Trophoblast cell (in vitro differentiated cells and primary cell): ENCODE measurements around the gene TMEM221.

Source experiments
- DNase-seq, 2 donors: peaks; one replicate each; pipeline ENCODE4 v3.0.0-alpha.2; 2016
- H2AFZ ChIP-seq: 2 replicates; pipeline ENCODE4 v1.6.1; 2013; ENCODE audit warnings: low read length, moderate library complexity, mild to moderate bottlenecking; ENCODE audit not compliant: insufficient read depth, poor library complexity
- H2AK5ac ChIP-seq: 2 replicates; pipeline ENCODE4 v1.6.1; 2013; ENCODE audit warnings: mild to moderate bottlenecking, low read length
- H2BK120ac ChIP-seq: 2 replicates; pipeline ENCODE4 v1.6.1; 2013; ENCODE audit warnings: low read length, mild to moderate bottlenecking, moderate library complexity; ENCODE audit not compliant: insufficient read depth, poor library complexity
- H2BK12ac ChIP-seq: 2 replicates; pipeline ENCODE4 v1.6.1; 2013; ENCODE audit warnings: mild to moderate bottlenecking, low read length, moderate library complexity
- H2BK5ac ChIP-seq: 2 replicates; pipeline ENCODE4 v1.6.1; 2013; ENCODE audit warnings: low read length, low read depth, moderate library complexity, mild to moderate bottlenecking; ENCODE audit not compliant: poor library complexity
- H3K14ac ChIP-seq: 2 replicates; pipeline ENCODE4 v1.6.1; 2013; ENCODE audit warnings: mild to moderate bottlenecking, low read length
- H3K18ac ChIP-seq: 2 replicates; pipeline ENCODE4 v1.6.1; 2013; ENCODE audit warnings: mild to moderate bottlenecking, low read length
- H3K23ac ChIP-seq: 2 replicates; pipeline ENCODE4 v1.6.1; 2013; ENCODE audit warnings: low read length
- H3K27ac ChIP-seq: 2 replicates; pipeline ENCODE4 v1.5.1; 2013; ENCODE audit warnings: low read depth, mild to moderate bottlenecking, inconsistent platforms, low read length, moderate library complexity
- H3K27me3 ChIP-seq: 2 replicates; pipeline ENCODE4 v1.6.1; 2013; ENCODE audit warnings: inconsistent platforms, mild to moderate bottlenecking, low read length, moderate library complexity; ENCODE audit not compliant: insufficient read depth
- H3K36me3 ChIP-seq, 2 experiments: 1 replicate in 1 of 2; 2 replicates in 1 of 2; pipeline ENCODE4 v1.6.1; 2013; ENCODE audit warnings: low read length in 2 of 2, mild to moderate bottlenecking in 2 of 2, moderate library complexity in 1 of 2; ENCODE audit not compliant: insufficient read depth in 2 of 2, control insufficient read depth in 1 of 2
- H3K4ac ChIP-seq: 2 replicates; pipeline ENCODE4 v1.6.1; 2013; ENCODE audit warnings: low read depth, mild to moderate bottlenecking, low read length, moderate library complexity
- H3K4me1 ChIP-seq, 2 experiments: 1 replicate in 1 of 2; 2 replicates in 1 of 2; pipeline ENCODE4 v1.6.1; 2013; ENCODE audit warnings: low read length in 2 of 2, mild to moderate bottlenecking in 2 of 2, moderate library complexity in 1 of 2; ENCODE audit not compliant: insufficient read depth in 2 of 2, control insufficient read depth in 1 of 2
- H3K4me2 ChIP-seq: 2 replicates; pipeline ENCODE4 v1.6.1; 2013; ENCODE audit warnings: inconsistent platforms, mild to moderate bottlenecking, low read length, moderate library complexity
- H3K4me3 ChIP-seq: 2 replicates; pipeline ENCODE4 v1.5.1; 2013; ENCODE audit warnings: mild to moderate bottlenecking, low read depth, low read length, inconsistent platforms
- H3K79me1 ChIP-seq: one replicate; pipeline ENCODE4 v1.6.1; 2013; ENCODE audit warnings: low read length
- H3K79me2 ChIP-seq: 2 replicates; pipeline ENCODE4 v1.6.1; 2013; ENCODE audit warnings: low read length, mild to moderate bottlenecking; ENCODE audit not compliant: control insufficient read depth, insufficient read depth, poor library complexity
- H3K9ac ChIP-seq: 2 replicates; pipeline ENCODE4 v1.6.1; 2013; ENCODE audit warnings: mild to moderate bottlenecking, low read length
- H3K9me3 ChIP-seq: 2 replicates; pipeline ENCODE4 v1.6.1; 2013; ENCODE audit warnings: low read depth, mild to moderate bottlenecking, control low read depth, inconsistent platforms, low read length; ENCODE audit not compliant: insufficient read depth
- H4K12ac ChIP-seq: 2 replicates; pipeline ENCODE4 v1.6.1; 2013; ENCODE audit warnings: low read depth, mild to moderate bottlenecking, low read length, moderate library complexity
- H4K8ac ChIP-seq: 2 replicates; pipeline ENCODE4 v1.6.1; 2013; ENCODE audit warnings: low read depth, mild to moderate bottlenecking, low read length, moderate library complexity
- H4K91ac ChIP-seq: one replicate; pipeline ENCODE4 v1.6.1; 2013; ENCODE audit warnings: low read depth, mild to moderate bottlenecking, low read length, moderate library complexity
- WGBS: extraction: QIAGEN DNeasy Blood & Tissue Kit; methylation state at CpG from one replicate; pipeline ENCODE4 v1.1.7; 2013; ENCODE audit warnings: missing lambda C conversion rate; ENCODE audit not compliant: insufficient read length, insufficient coverage; ENCODE audit errors: extremely low coverage; 5-methylcytosine and 5-hydroxymethylcytosine counted together

TMEM221 gene

DNA sequence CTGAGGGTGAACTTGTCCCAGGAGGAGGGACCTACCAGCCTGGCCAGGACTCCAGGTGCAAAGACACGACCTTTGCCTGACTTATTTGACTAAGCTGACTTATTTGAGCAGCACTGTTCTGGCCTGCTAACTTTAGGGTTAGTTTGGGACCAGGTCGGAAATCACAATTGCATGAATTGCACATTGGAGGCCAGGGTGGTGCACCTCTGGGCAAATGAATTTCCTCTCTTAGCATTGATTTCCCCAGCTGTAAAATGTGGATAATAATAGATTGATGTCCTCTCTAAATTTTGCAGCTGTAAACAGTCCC, 41.6 kb downstream of the TMEM221 start:
- no peak overlapping the region for H2BK12ac ChIP-seq
- H2BK120ac ChIP-seq = no peak overlapping the region
- H3K4me3 ChIP-seq = no peak overlapping the region
- H3K9me3 ChIP-seq = peaks cover 3% of the 10 kb centered on the region
- H3K18ac ChIP-seq = no peak overlapping the region
- no peak overlapping the region for H2AK5ac ChIP-seq
- H3K4me1 ChIP-seq = peaks cover 13 to 14% of the 10 kb centered on the region in 2 experiments
- no peak overlapping the region for H4K8ac ChIP-seq
- no CpG with 5 or more reads among the region's 2 CpGs for WGBS
- no peak overlapping the region for H3K4ac ChIP-seq
- no peak overlapping the region for H3K9ac ChIP-seq
- no peaks in the 10 kb centered on the region for H3K79me1 ChIP-seq
- H3K23ac ChIP-seq = no peak overlapping the region
- DNase-seq = peak in 1 of 2 donors; percentile 18
- no peaks in the 10 kb centered on the region for H3K79me2 ChIP-seq
- no peaks in the 10 kb centered on the region for H3K27me3 ChIP-seq
- no peaks in the 10 kb centered on the region for H3K36me3 ChIP-seq
- H3K4me2 ChIP-seq = no peak overlapping the region
- no peak overlapping the region for H2BK5ac ChIP-seq
- no peak overlapping the region for H4K12ac ChIP-seq
- H3K27ac ChIP-seq = no peak overlapping the region
- no peak overlapping the region for H3K14ac ChIP-seq
- H2AFZ ChIP-seq = no peak overlapping the region
- no peak overlapping the region for H4K91ac ChIP-seq

DNA sequence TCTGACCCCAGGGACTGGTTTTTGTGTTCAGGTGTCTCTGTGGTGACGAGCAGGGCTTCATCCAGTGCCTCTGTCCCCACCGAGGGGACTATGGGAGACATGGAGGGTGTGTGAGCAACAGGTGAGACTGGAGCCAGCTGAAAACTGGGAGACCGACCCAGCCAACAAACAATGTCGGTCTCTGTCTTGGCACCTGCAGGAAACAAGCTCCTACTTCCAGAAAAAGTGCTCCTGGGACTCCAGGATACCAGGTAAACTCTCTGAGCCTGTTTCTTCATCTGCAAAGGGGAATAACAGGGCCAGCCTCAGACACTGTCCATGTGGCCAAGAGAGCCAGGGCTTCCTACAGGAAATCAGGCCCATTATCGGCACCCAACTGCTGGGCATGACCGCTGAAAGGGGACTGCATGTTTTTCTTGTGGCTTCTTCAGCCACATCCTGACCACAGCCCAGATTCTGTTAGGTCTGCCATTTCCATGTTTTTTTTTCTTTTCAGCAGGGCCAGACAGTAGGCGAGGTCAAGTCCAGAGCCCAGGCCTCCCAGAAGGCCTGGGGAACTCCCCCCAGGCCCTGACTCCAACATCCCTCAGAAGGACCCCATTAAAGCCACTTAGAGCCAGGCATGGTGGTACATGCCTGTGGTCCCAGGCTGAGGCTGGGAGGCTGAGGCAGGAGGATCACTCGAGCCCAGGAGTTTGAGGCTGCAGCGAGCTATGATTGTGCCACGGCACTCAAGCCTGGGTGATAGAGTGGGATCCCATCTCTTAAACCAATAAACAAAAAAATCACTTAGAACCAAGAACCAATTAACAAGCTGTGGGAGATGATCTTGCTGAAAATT, 42.2 kb downstream of the TMEM221 start:
- Histone ChIP-seq H3K79me2 (no peaks in the 10 kb centered on the region), H2AK5ac (peak overlapping the region; percentile 28)

DNA sequence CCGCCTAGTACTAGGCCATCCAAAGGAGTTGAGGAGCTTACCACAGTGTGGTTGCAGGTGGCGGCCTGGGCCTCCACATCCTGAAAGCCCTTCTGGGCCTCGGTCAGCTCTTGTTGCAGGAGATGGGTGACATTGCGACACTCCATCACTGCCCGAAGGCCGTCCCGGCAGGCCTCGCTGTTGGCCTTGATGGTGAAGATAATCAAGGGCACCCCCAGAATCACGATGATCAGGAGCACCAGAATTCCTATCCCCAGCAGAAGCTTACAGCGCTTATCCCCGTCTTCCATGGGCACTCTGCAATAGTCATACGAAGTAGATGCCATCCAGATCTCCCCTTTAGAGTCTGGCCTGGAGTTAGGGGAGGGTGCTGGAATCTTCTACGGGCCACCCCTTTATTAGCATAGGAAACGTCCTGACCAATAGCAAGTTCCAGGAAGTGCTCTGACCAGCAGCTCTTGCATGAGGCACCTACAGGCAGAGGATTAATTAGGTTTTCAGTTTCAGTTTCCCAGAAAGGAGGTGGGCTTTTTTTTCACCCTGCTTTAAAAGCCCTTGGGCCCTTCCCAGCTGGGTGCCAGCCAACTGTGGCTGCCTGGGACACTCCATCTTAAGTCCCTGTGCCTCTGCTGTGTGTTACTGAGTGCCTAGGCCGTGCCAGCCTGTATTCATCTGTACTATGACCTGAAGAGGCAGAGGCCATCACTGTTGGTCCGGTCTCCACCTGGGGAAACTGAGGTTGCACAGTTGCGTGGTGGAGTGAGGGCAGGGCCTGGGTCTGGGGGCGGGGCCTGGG, 43.0 kb downstream of the TMEM221 start, which contains the start of gene BST2:
Gene BST2 (minus strand): TSS at position 381 of the 796 bp plus-strand sequence. CDS start 55 bp downstream, at position 326.
- H3K79me2 ChIP-seq = no peaks in the 10 kb centered on the region
- peak within 1 kb of the TSS; percentile 55 for H4K8ac ChIP-seq
- no CpG with 5 or more reads among the region's 18 CpGs for WGBS
- no peak within 1 kb of the TSS for H3K9ac ChIP-seq
- no peak within 1 kb of the TSS for H3K23ac ChIP-seq
- no peak within 1 kb of the TSS for H3K4me2 ChIP-seq
- H2BK120ac ChIP-seq = no peak within 1 kb of the TSS
- H2AFZ ChIP-seq = no peak within 1 kb of the TSS
- no peak within 1 kb of the TSS for H3K4me3 ChIP-seq
- H2BK12ac ChIP-seq = no peak within 1 kb of the TSS
- peak; percentile 38 to 53 for DNase-seq
- H2BK5ac ChIP-seq = no peak within 1 kb of the TSS
- peaks cover 3% of the 10 kb centered on the region for H3K9me3 ChIP-seq
- no peaks in the 10 kb centered on the region for H3K36me3 ChIP-seq
- no peak within 1 kb of the TSS for H3K27ac ChIP-seq
- H3K79me1 ChIP-seq = no peaks in the 10 kb centered on the region
- no peak within 1 kb of the TSS for H3K14ac ChIP-seq
- no peak within 1 kb of the TSS for H4K12ac ChIP-seq
- peak within 1 kb of the TSS; percentile 28 for H2AK5ac ChIP-seq
- no peak within 1 kb of the TSS for H3K18ac ChIP-seq
- H3K4me1 ChIP-seq = peaks cover 11 to 12% of the 10 kb centered on the region in 2 experiments
- H4K91ac ChIP-seq = no peak within 1 kb of the TSS
- H3K27me3 ChIP-seq = no peaks in the 10 kb centered on the region
- no peak within 1 kb of the TSS for H3K4ac ChIP-seq

More for the DNA sequence above, 42.2 kb downstream of the TMEM221 start:
- H3K27me3 ChIP-seq = no peaks in the 10 kb centered on the region
- H3K4me1 ChIP-seq = peaks cover 11 to 12% of the 10 kb centered on the region in 2 experiments
- H4K91ac ChIP-seq = no peak overlapping the region
- H2BK5ac ChIP-seq = no peak overlapping the region
- no peak overlapping the region for H3K27ac ChIP-seq
- no peaks in the 10 kb centered on the region for H3K79me1 ChIP-seq
- H3K9me3 ChIP-seq = peaks cover 3% of the 10 kb centered on the region
- peak overlapping the region; percentile 17 for H2BK12ac ChIP-seq
- WGBS = no CpG with 5 or more reads among the region's 10 CpGs
- H2AFZ ChIP-seq = no peak overlapping the region
- H3K36me3 ChIP-seq = no peaks in the 10 kb centered on the region
- H3K14ac ChIP-seq = no peak overlapping the region
- H3K4me3 ChIP-seq = no peak overlapping the region
- H3K23ac ChIP-seq = no peak overlapping the region
- H3K4ac ChIP-seq = no peak overlapping the region
- no peak for DNase-seq
- H3K9ac ChIP-seq = no peak overlapping the region
- H3K18ac ChIP-seq = no peak overlapping the region
- peak overlapping the region; percentile 55 for H4K8ac ChIP-seq
- H4K12ac ChIP-seq = no peak overlapping the region
- H3K4me2 ChIP-seq = no peak overlapping the region
- no peak overlapping the region for H2BK120ac ChIP-seq

DNA sequence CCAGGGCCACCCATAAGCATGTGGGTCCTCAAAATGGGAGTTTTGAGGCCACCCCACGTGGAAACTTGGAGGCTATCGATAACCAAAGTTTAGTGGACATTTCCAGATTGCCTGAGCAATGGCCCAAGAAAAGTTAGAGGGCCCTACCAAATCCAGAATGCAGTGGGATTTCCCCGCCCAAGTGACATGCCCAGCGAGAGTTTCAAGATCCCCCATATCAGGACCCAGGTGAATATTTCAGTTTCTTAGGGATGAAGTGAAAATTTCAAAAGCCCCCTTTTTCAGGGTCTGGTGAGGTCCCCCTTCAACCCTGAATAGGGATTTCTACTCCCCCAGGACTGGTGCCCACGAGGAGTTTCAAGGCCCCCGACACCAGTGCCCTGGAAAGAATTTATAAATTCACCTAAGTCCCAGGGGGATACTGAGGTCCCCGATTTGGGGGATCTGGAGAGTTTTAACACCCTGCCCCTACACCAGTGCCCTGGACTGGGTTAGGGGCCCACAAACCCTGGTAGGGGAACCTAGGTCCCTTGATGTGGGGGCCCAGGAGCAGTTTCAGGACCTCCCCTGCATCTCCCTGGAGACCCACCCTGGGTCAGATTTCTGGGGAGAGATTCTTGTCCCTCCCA, 43.7 kb downstream of the TMEM221 start:
- Histone ChIP-seq H2BK5ac (no peak overlapping the region), H4K12ac (no peak overlapping the region), H3K9ac (no peak overlapping the region), H3K4ac (no peak overlapping the region), H3K36me3 (no peaks in the 10 kb centered on the region), H3K4me1 (peaks cover 11 to 12% of the 10 kb centered on the region in 2 experiments), H2BK120ac (no peak overlapping the region), H4K91ac (no peak overlapping the region), H3K27ac (no peak overlapping the region), H2AK5ac (no peak overlapping the region), H3K14ac (no peak overlapping the region), H2BK12ac (no peak overlapping the region), H3K79me2 (no peaks in the 10 kb centered on the region), H4K8ac (no peak overlapping the region), H2AFZ (no peak overlapping the region), H3K4me3 (no peak overlapping the region), H3K23ac (no peak overlapping the region), H3K9me3 (peaks cover 3% of the 10 kb centered on the region), H3K27me3 (no peaks in the 10 kb centered on the region), H3K18ac (no peak overlapping the region), H3K79me1 (no peaks in the 10 kb centered on the region), H3K4me2 (no peak overlapping the region)
- DNase-seq = no peak
- WGBS = no CpG with 5 or more reads among the region's 7 CpGs
